Mononuclear cell (primary cell): ENCODE measurements around the gene ERLEC1. TPM values are rescaled to one million over a fixed set of nuclear protein-coding genes. Genes with fewer than 3 reads are reported as not detected.
"Not testable (repeated sequence)": the region's sequence is repeated elsewhere in the genome, so short reads cannot be mapped to it uniquely, and the experiment has no call there.

Experiments
- H3K27me3 ChIP-seq: 2 replicates; pipeline ENCODE4 v1.6.0; 2011; ENCODE audit warnings: low read length, control low read depth; ENCODE audit not compliant: insufficient read depth
- H3K4me1 ChIP-seq: 2 replicates; pipeline ENCODE4 v1.5.1; 2011; ENCODE audit warnings: mild to moderate bottlenecking, low read length, control low read depth; ENCODE audit not compliant: insufficient read depth
- H3K4me3 ChIP-seq: 2 replicates; pipeline ENCODE4 v1.5.1; 2011; ENCODE audit warnings: mild to moderate bottlenecking, low read length, moderate library complexity
- H3K9me3 ChIP-seq: 2 replicates; pipeline ENCODE4 v1.5.1; 2011; ENCODE audit warnings: low read depth, mild to moderate bottlenecking, control low read depth, low read length
- total RNA-seq: library from RNA; depleted of rRNA; stranded (reverse); fragments of >200 nt; gene quantifications from one replicate; pipeline ENCODE4 v1.2.3, GENCODE V29; 2012

Gene ERLEC1, protein sequence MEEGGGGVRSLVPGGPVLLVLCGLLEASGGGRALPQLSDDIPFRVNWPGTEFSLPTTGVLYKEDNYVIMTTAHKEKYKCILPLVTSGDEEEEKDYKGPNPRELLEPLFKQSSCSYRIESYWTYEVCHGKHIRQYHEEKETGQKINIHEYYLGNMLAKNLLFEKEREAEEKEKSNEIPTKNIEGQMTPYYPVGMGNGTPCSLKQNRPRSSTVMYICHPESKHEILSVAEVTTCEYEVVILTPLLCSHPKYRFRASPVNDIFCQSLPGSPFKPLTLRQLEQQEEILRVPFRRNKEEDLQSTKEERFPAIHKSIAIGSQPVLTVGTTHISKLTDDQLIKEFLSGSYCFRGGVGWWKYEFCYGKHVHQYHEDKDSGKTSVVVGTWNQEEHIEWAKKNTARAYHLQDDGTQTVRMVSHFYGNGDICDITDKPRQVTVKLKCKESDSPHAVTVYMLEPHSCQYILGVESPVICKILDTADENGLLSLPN
- total RNA-seq = 27.3 TPM

- H3K9me3 ChIP-seq = no peaks in the 10 kb centered on the region
- peaks cover 40% of the 10 kb centered on the region for H3K4me1 ChIP-seq
- H3K27me3 ChIP-seq = no peaks in the 10 kb centered on the region
- H3K4me3 ChIP-seq = peak within 1 kb of the TSS; percentile 96
These were observed at the start of gene ERLEC1, which contains the start of gene ASB3 for GRCh38 chr2:53786705-53787613. ERLEC1 (plus strand) TSS chr2:53787044; CDS start chr2:53787211, 167 bp downstream. ASB3 (minus strand) TSS chr2:53786953; CDS start chr2:53765572, 21,381 bp downstream.

- Histone ChIP-seq H3K9me3 (no peaks in the 10 kb centered on the region), H3K27me3 (no peaks in the 10 kb centered on the region), H3K4me3 (no peak overlapping the region), H3K4me1 (peaks cover 5% of the 10 kb centered on the region)
These were observed 49.8 kb upstream of the ERLEC1 start for GRCh38 chr2:53737091-53737490.

DNA sequence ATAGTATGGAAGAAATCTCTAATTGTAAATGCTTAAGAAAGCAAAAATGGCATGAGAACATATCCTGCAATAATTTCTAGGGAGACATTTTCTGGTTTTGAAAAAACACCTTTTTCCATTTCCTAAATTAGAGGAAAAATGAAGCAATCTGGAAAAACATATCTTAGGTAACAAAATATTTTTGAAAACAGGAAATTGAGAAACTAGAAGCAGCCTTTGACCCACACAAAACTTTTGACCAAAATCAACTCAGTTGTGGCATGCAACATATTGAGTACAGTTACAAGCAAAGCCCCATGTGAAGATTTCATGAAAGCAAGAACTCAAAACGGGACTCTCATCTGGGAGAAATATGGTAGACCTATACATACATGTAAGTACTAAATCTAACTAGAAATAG is 47.8 kb upstream of the ERLEC1 start:
- Histone ChIP-seq H3K9me3 (no peaks in the 10 kb centered on the region), H3K4me1 (peaks cover 5% of the 10 kb centered on the region), H3K27me3 (no peaks in the 10 kb centered on the region), H3K4me3 (no peak overlapping the region)

GRCh38 chr2:53740170-53740569 is 46.7 kb upstream of the ERLEC1 start:
- Histone ChIP-seq H3K4me1 (peaks cover 5% of the 10 kb centered on the region), H3K27me3 (no peaks in the 10 kb centered on the region), H3K4me3 (no peak overlapping the region), H3K9me3 (no peaks in the 10 kb centered on the region)

GRCh38 chr2:53744395-53745065 is 42.3 kb upstream of the ERLEC1 start:
- Histone ChIP-seq H3K27me3 (no peaks in the 10 kb centered on the region), H3K9me3 (no peaks in the 10 kb centered on the region), H3K4me1 (peaks cover 4% of the 10 kb centered on the region), H3K4me3 (no peak overlapping the region)

GRCh38 chr2:53750041-53750768 is 36.6 kb upstream of the ERLEC1 start:
- Histone ChIP-seq H3K9me3 (no peaks in the 10 kb centered on the region), H3K4me3 (no peak overlapping the region), H3K4me1 (no peaks in the 10 kb centered on the region), H3K27me3 (no peaks in the 10 kb centered on the region)

DNA sequence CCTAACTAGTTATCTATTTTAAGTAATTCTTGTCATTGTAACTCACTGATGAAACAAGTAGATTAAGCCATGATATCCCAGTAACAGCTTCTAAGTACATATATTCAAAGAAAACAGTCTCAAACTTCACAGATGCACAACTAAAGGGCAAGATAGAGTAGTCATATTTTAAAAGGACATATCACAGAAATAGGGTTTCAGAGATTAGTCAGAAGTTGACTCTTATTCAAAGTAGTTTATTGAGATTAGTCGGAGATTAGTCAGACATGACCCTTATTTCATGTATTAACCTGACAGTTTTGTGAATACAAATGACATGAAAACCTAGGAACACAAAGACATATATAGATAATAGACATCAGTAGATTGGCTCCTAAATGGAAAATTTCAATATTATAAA is 35.1 kb upstream of the ERLEC1 start:
- Histone ChIP-seq H3K9me3 (no peaks in the 10 kb centered on the region), H3K4me3 (no peak overlapping the region), H3K27me3 (no peaks in the 10 kb centered on the region), H3K4me1 (no peaks in the 10 kb centered on the region)

DNA sequence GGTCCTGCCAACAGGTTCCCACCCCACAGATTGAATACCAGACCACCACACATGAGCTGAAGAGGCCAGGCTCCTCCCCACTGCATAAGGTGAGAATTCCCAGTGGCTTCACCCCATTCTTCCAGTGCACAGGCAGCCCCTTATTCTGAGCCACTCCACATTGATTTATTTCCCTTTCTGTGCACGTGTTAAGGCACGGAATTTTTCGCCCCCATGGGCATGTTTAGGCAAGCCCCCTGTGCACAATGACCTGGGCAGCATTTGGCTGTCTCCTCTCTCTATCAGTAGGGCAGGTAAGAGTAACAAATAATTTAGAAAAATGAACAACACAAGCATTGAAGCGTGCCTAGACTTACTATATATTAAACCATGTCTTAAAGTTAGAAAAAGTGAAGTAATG is 34.5 kb upstream of the ERLEC1 start:
- no peaks in the 10 kb centered on the region for H3K27me3 ChIP-seq

GRCh38 chr2:53753041-53753440 is 33.8 kb upstream of the ERLEC1 start:
- Histone ChIP-seq H3K27me3 (no peaks in the 10 kb centered on the region), H3K4me1 (no peaks in the 10 kb centered on the region), H3K9me3 (no peaks in the 10 kb centered on the region), H3K4me3 (no peak overlapping the region)

More for the DNA sequence above, 34.5 kb upstream of the ERLEC1 start:
- Histone ChIP-seq H3K4me1 (no peaks in the 10 kb centered on the region), H3K9me3 (no peaks in the 10 kb centered on the region), H3K4me3 (no peak overlapping the region)

- Histone ChIP-seq H3K4me1 (no peaks in the 10 kb centered on the region), H3K4me3 (no peak overlapping the region), H3K27me3 (no peaks in the 10 kb centered on the region), H3K9me3 (no peaks in the 10 kb centered on the region)
These were observed 31.7 kb upstream of the ERLEC1 start for GRCh38 chr2:53755121-53755520.

GRCh38 chr2:53756644-53757043 is 30.2 kb upstream of the ERLEC1 start:
- Histone ChIP-seq H3K9me3 (no peaks in the 10 kb centered on the region), H3K27me3 (no peaks in the 10 kb centered on the region), H3K4me3 (no peak overlapping the region), H3K4me1 (no peaks in the 10 kb centered on the region)

- not testable (repeated sequence) for H3K4me3 ChIP-seq, H3K9me3 ChIP-seq, H3K27me3 ChIP-seq, H3K4me1 ChIP-seq
These were observed 29.6 kb upstream of the ERLEC1 start for GRCh38 chr2:53757206-53757605.

DNA sequence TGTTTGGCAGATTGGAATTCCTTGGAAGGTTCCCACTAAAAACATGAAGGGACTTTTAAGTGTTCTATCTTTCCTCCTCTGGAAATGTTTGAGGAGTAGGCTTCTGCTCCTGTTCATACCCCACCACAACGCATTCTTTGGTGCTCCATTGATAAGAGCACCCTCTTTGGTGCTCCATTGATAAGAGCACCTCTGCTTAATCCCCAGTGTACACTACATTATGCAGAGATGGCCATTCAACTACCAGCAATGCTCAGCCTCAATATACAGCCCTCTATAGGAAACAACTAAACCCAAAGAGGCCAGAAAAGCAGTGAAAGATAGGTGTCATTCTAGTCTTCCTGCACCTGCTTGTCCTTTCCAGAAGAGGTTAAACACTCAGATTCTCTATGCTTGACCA is 21.1 kb upstream of the ERLEC1 start:
- Histone ChIP-seq H3K27me3 (no peaks in the 10 kb centered on the region), H3K4me1 (peaks cover 13% of the 10 kb centered on the region), H3K4me3 (no peak overlapping the region), H3K9me3 (no peaks in the 10 kb centered on the region)
